ENCODE data around the gene HEXB.

DNA sequence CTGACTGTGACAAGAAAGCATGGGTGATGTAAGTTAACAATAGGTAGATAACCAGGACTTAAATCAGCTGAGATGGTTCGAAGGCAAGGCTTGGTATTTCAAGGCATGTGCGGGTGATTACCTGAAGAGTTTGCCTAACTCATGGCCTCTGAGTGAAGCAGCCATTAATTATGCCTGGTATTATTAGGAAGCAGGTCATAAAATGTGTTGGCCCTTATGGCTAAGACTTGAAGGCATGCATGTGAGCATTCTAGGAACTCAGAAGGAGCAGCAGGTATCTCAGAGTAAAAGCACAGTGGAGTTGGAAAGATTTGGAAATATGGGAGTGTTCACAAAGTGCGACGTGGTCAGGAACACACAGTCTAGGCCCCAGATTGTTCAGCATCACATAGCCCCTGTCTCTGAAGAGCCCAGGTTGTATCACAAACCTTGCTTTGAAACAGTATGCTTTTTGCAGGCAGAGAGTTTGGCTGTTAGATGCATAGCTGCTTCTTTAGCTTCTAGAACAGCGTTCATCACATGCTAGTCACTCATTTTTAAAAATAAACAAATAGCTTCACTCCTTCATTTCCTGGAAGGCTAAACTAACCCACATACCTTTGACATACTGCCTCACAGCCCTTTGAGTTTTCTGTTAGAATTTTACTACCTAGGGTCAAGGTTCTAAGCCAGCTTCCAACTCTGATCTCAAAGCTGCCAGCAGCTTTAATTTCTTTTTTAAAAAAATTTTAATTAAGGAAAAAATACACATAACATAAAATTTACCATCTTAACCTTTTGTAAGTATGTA lies 2.1 kb downstream of the HEXB start:
- TF ChIP-seq, protein P1, sequence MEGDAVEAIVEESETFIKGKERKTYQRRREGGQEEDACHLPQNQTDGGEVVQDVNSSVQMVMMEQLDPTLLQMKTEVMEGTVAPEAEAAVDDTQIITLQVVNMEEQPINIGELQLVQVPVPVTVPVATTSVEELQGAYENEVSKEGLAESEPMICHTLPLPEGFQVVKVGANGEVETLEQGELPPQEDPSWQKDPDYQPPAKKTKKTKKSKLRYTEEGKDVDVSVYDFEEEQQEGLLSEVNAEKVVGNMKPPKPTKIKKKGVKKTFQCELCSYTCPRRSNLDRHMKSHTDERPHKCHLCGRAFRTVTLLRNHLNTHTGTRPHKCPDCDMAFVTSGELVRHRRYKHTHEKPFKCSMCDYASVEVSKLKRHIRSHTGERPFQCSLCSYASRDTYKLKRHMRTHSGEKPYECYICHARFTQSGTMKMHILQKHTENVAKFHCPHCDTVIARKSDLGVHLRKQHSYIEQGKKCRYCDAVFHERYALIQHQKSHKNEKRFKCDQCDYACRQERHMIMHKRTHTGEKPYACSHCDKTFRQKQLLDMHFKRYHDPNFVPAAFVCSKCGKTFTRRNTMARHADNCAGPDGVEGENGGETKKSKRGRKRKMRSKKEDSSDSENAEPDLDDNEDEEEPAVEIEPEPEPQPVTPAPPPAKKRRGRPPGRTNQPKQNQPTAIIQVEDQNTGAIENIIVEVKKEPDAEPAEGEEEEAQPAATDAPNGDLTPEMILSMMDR (IDR thresholded peaks at IDR 0.05) = no peak
- TF ChIP-seq POLR2A (IDR thresholded peaks at IDR 0.05) = no peak

Data from suprapubic skin (tissue), 3 donors.